Stomach (tissue), 19 donors: ENCODE data around the gene NFATC1. TPM values are rescaled to one million over a fixed set of nuclear protein-coding genes. Genes with fewer than 3 reads are reported as not detected.

Source experiments
- DNase-seq, 2 donors: peaks; one replicate each; pipeline versions ENCODE4 v3.0.0 to v3.0.0-alpha.2; 2013 to 2019
- H3K27ac ChIP-seq, 5 donors: fragments of 200-600 bp in 4 of 5; sonication (generic) in 4 of 5; one replicate each; pipeline ENCODE4 v1.5.1; 2013 to 2019; ENCODE audit warnings: mild to moderate bottlenecking in 1 of 5, moderate library complexity in 1 of 5
- H3K27me3 ChIP-seq, 3 donors: fragments of 200-600 bp; sonication (generic); one replicate each; pipeline ENCODE4 v1.5.1; 2017 to 2019; ENCODE audit warnings: mixed run types in 1 of 3
- H3K36me3 ChIP-seq, 4 donors: fragments of 200-600 bp; sonication (generic); 1 replicate in 3 of 4; 2 replicates in 1 of 4; pipeline ENCODE4 v1.5.1; 2016 to 2019
- H3K4me1 ChIP-seq, 4 donors: fragments of 200-600 bp; sonication (generic); one replicate each; pipeline ENCODE4 v1.5.1; 2016 to 2019
- H3K4me3 ChIP-seq, 4 donors: fragments of 200-600 bp; sonication (generic) in 3 of 4; one replicate each; pipeline ENCODE4 v1.5.1; 2016 to 2019; ENCODE audit warnings: mild to moderate bottlenecking in 1 of 4
- H3K9me3 ChIP-seq, 4 donors: fragments of 200-600 bp; sonication (generic); one replicate each; pipeline ENCODE4 v1.5.1; 2016 to 2019
- CTCF ChIP-seq, 7 experiments: fragments of 450-650 bp in 4 of 7; fragments of 200-600 bp in 3 of 7; sonication (generic) in 3 of 7; IDR thresholded peaks; one replicate each; pipeline ENCODE4 v1.5.1; 2016 to 2019; ENCODE audit warnings: antibody characterized with exemption in 7 of 7, control low read depth in 2 of 7, mild to moderate bottlenecking in 1 of 7
- EP300 ChIP-seq: sonication (generic); formaldehyde crosslinking; IDR thresholded peaks from one replicate; pipeline ENCODE4 v1.6.1; 2017; ENCODE audit warnings: antibody characterized with exemption
- POLR2A ChIP-seq, 4 donors: fragments of 450-650 bp; IDR thresholded peaks; one replicate each; pipeline ENCODE4 v1.6.1; 2016; ENCODE audit warnings: antibody characterized with exemption in 4 of 4, control low read depth in 2 of 4, mild to moderate bottlenecking in 1 of 4, moderate library complexity in 1 of 4
- POLR2AphosphoS5 ChIP-seq, 3 donors: sonication (generic); formaldehyde crosslinking; IDR thresholded peaks; one replicate each; pipeline ENCODE4 v1.6.1; 2016; ENCODE audit warnings: antibody characterized with exemption in 3 of 3
- WGBS, 5 donors: extraction: QIAGEN DNeasy Blood & Tissue Kit in 3 of 5; methylation state at CpG; one replicate each; pipeline versions ENCODE4 v1.1.5 to v1.1.7; 2013 to 2018; 5-methylcytosine and 5-hydroxymethylcytosine counted together
- intact Hi-C: fragments of 100-400 bp; cut with DNase I; formaldehyde crosslinking; loops from one replicate; pipeline ENCODE4 v1.15.1; 2023; ENCODE audit warnings: low total_unique reads
- long read RNA-seq, 10 donors: transcript quantifications; one replicate each; lab custom pipeline, GENCODE V29; 2026
- polyA plus RNA-seq, 3 donors: library from polyadenylated mRNA; stranded (reverse); fragments of 200-250 nt; gene quantifications; one replicate each; pipeline ENCODE4 v1.2.3, GENCODE V29; 2013
- total RNA-seq, 5 donors: library from RNA; depleted of rRNA; stranded (reverse); fragments of >200 nt; gene quantifications; one replicate each; pipeline versions ENCODE4 v1.1.0 to v1.2.3, GENCODE V29; 2014 to 2016
- donor health status: healthy with polysubstance abuse.
- donor health status: Bipolar disorder and iron deficiency.
- donor health status: healthy.

NFATC1 gene
- 10 to 100 TPM in 1 of 5 donors, 1 to 10 TPM in 4; 5.4 to 14.0 (median 6.6) TPM for total RNA-seq
- polyA plus RNA-seq, result 1 to 10 TPM; 2.6 to 8.2 (median 2.6) TPM
- long read RNA-seq, donor 1, result 0 reads
- long read RNA-seq, donor 2, full-length matches to known transcripts, result 3 of 3 reads
- long read RNA-seq, donor 2, partial matches to known transcripts, result 0 of 3 reads
- long read RNA-seq, donor 2, other reads (novel, unspliced or antisense), result 0 of 3 reads
- long read RNA-seq, donor 3, partial matches to known transcripts, result 0 of 1 reads
- long read RNA-seq, donor 3, other reads (novel, unspliced or antisense), result 0 of 1 reads
- long read RNA-seq, donor 4, result 0 reads
- long read RNA-seq, donor 5, result 0 reads
- long read RNA-seq, donor 6, full-length matches to known transcripts, result 2 of 2 reads
- long read RNA-seq, donor 6, partial matches to known transcripts, result 0 of 2 reads
- long read RNA-seq, donor 6, other reads (novel, unspliced or antisense), result 0 of 2 reads
- long read RNA-seq, donor 7, full-length matches to known transcripts, result 1 of 6 reads
- long read RNA-seq, donor 7, partial matches to known transcripts, result 5 of 6 reads
- long read RNA-seq, donor 7, other reads (novel, unspliced or antisense), result 0 of 6 reads
- long read RNA-seq, donor 8, full-length matches to known transcripts, result 2 of 2 reads
- long read RNA-seq, donor 8, partial matches to known transcripts, result 0 of 2 reads
- long read RNA-seq, donor 8, other reads (novel, unspliced or antisense), result 0 of 2 reads
- long read RNA-seq, donor 9, result 0 reads
- long read RNA-seq, donor 10, result 0 reads

GRCh38 chr18:79395761-79396404 lies at the start of gene NFATC1:
Gene NFATC1, plus strand, starts transcription at chr18:79395930. Its CDS starts 295 bp downstream, at chr18:79396225.
- Histone ChIP-seq H3K9me3 (no peaks in the 10 kb centered on the region), H3K36me3 (no peaks in the 10 kb centered on the region), H3K27me3 (peaks cover 3 to 88% (median 57%) of the 10 kb centered on the region in 3 donors), H3K4me1 (peaks cover 41 to 67% (median 60%) of the 10 kb centered on the region in 4 donors), H3K27ac (peak within 1 kb of the TSS; percentile 54 to 89 (median 84)), H3K4me3 (peak within 1 kb of the TSS; percentile 54 to 69 (median 60))
- DNase-seq, result peak; percentile 51 to 93
- TF ChIP-seq CTCF (IDR thresholded peaks at IDR 0.05), result no peak
- peak; percentile 15 to 53 (median 36) for TF ChIP-seq POLR2AphosphoS5 (IDR thresholded peaks at IDR 0.05)
- 0 to 1% (median 0%) methylated on average over 7 to 91 of the region's 91 CpGs for WGBS, 5 donors
- intact Hi-C loops, result no loop called here

- 78 to 98% (median 96%) methylated on average over 9 to 26 of the region's 26 CpGs for WGBS, 5 donors
Observed at GRCh38 chr18:79345981-79346380, 49.7 kb upstream of the NFATC1 start.

GRCh38 chr18:79348066-79348465 lies 47.7 kb upstream of the NFATC1 start:
- no peaks in the 10 kb centered on the region for H3K9me3 ChIP-seq
- no peak overlapping the region for H3K4me3 ChIP-seq
- peaks cover 57 to 98% (median 92%) of the 10 kb centered on the region in 4 donors for H3K36me3 ChIP-seq
- H3K27me3 ChIP-seq, result no peaks in the 10 kb centered on the region
- no peak for TF ChIP-seq POLR2A (IDR thresholded peaks at IDR 0.05)
- TF ChIP-seq EP300, result no peak
- TF ChIP-seq CTCF (IDR thresholded peaks at IDR 0.05), result no peak
- TF ChIP-seq POLR2AphosphoS5 (IDR thresholded peaks at IDR 0.05), result no peak
- whole genome bisulfite sequencing, 5 donors, result 85 to 88% (median 87%) methylated on average over 5 of the region's 5 CpGs
- intact Hi-C loops, result no loop called here
- H3K27ac ChIP-seq, result no peak overlapping the region
- no peak for DNase-seq
- H3K4me1 ChIP-seq, result peaks cover 0 to 5% (median 0%) of the 10 kb centered on the region in 4 donors

More at GRCh38 chr18:79345981-79346380, 49.7 kb upstream of the NFATC1 start:
- Histone ChIP-seq H3K4me1 (peaks cover 0 to 5% (median 0%) of the 10 kb centered on the region in 4 donors), H3K36me3 (peaks cover 50 to 88% (median 76%) of the 10 kb centered on the region in 4 donors), H3K9me3 (no peaks in the 10 kb centered on the region), H3K4me3 (no peak overlapping the region), H3K27ac (no peak overlapping the region), H3K27me3 (no peaks in the 10 kb centered on the region)
- intact Hi-C loops, result no loop called here
- TF ChIP-seq POLR2A (IDR thresholded peaks at IDR 0.05) (no peak), POLR2AphosphoS5 (IDR thresholded peaks at IDR 0.05) (no peak), EP300 (no peak)
- DNase-seq, result no peak

- intact Hi-C loops, result no loop called here
- TF ChIP-seq CTCF (IDR thresholded peaks at IDR 0.05) (no peak), POLR2A (IDR thresholded peaks at IDR 0.05) (no peak), POLR2AphosphoS5 (IDR thresholded peaks at IDR 0.05) (no peak), EP300 (no peak)
- H3K4me3 ChIP-seq, result no peak overlapping the region
Observed at GRCh38 chr18:79352432-79352831, 43.3 kb upstream of the NFATC1 start.

More at GRCh38 chr18:79352432-79352831, 43.3 kb upstream of the NFATC1 start:
- WGBS, 5 donors, result 70 to 82% (median 75%) methylated on average over 6 of the region's 6 CpGs
- DNase-seq, result no peak
- Histone ChIP-seq H3K4me1 (no peaks in the 10 kb centered on the region), H3K36me3 (peaks cover 19 to 77% (median 71%) of the 10 kb centered on the region in 4 donors), H3K27me3 (no peaks in the 10 kb centered on the region), H3K27ac (no peak overlapping the region), H3K9me3 (no peaks in the 10 kb centered on the region)
